ENCODE data around the gene KCNN2.

The KCNN2 gene

DNA sequence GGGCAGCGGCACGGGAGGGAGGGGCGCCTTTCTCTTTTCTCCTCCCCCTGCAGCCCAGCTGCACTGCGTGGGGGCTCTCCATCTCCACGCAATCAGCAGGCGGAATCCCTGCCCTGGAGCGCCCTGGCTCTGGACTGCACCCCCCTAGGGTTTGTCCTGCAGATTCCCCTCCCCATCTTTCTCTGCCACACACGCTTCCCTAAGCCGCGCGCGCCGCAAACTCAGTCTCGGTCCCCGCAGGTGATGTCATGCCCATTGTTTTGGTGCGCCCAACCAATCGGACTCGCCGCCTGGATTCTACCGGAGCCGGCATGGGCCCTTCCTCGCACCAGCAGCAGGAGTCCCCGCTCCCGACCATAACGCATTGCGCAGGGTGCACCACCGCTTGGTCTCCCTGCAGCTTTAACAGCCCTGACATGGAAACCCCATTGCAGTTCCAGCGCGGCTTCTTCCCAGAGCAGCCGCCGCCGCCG lies at the start of gene KCNN2:
KCNN2 (plus strand) TSS at position 347 of the 473 bp plus-strand sequence; CDS start at position 417, 70 bp downstream.
- DNase-seq (ENCODE audit: low read depth in 2 of 2): no peak

DNA sequence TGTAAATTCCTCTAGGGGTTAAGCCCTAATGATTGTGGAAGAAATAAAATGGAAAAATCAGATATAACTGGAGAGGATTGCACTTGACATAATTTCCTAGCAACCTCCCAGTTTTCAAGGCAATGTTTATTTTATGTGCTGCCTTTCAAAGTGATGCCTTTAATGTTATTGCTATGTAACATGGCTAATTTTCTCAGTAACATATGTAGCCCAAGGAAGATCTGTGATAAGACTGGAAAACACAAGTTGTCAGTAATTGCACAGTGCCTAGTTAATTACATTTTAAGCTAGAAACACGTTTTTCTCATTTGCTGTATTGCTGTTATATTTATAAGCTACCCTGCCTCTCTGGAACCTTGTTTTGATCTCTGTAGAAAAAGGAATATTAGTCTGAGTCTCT lies 49.2 kb upstream of the KCNN2 start:
- DNase-seq (ENCODE audit: low read depth in 2 of 2): no peak

DNA sequence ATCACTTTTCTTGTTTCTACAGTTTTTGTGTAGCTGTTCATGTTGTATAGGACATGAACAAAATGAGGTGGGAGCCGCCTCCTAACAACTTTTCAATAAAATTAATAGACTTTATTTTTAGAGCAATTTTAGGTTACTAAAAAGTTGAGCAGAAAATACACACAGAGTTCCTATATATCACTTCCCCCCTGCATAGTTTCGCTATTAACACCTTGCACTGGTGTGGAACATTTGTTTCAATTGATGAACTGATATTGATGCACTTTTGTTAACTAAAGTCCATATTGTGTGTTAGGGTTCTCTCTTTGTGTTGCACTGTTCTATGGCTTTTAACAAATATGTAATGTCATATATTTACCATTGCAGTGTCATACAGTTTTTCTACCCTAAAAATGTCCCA lies 47.8 kb upstream of the KCNN2 start:
- DNase-seq (ENCODE audit: low read depth in 2 of 2): no peak

DNA sequence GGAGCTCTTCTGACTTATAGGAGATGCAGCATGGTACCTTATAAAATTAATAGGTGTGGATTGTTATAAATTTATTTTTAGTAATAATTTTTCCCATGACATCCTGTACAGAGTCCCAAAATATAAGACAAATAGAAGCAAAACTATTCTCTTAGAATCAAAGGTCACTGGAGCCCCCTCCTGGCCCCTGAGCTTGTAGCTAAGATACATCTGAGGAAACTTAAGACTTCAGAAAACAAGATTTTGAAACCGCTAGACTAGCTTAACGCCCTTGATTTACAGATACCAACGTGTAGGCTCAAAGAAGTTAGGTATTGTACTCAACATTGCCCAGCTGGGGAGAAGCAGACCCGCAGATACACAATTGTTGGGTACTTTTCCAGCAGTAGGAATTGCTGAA lies 45.7 kb upstream of the KCNN2 start:
- DNase-seq (ENCODE audit: low read depth in 2 of 2): no peak

GRCh38 chr5:114317751-114318150 lies 44.1 kb upstream of the KCNN2 start:
- no peak for DNase-seq (ENCODE audit: low read depth in 2 of 2)

DNA sequence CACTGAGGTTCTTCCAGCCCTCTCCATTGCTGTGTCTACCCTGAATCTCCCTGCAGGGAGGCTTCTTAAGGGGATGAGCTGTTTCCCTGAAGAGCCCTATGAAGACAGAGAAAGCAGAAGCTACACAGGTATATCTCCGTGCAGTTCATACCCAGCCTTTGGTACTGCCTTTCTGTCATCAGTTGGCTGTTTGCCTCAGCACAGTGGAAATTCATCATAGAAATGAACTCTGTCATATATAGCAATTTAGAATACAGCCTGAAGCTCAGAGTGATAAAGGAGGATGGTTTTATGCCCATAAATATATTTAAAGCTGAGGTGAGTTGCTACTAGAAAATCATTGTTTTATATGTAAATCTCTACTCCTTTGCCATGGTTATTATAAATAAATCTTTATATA lies 42.6 kb upstream of the KCNN2 start:
- no peak for DNase-seq (ENCODE audit: low read depth in 2 of 2)

DNA sequence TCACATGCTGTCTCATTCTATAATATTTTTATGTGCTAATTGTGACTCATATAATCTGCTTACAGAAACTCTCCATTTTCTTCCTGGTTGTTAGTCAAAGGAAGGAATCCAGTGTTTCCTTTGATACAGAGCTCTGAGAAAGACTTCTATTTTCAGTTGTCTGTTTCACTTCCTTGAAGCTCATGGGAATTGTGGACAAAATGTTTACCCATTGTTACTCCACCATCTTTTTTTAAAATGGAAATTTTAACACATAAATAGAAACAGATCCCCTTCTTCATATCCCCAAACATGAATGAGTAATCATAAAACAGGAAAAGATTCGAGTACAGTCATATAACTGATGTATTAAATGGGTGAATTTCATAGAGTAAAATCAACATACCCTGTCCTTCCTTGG lies 42.0 kb upstream of the KCNN2 start:
- DNase-seq (ENCODE audit: low read depth in 2 of 2): no peak

DNA sequence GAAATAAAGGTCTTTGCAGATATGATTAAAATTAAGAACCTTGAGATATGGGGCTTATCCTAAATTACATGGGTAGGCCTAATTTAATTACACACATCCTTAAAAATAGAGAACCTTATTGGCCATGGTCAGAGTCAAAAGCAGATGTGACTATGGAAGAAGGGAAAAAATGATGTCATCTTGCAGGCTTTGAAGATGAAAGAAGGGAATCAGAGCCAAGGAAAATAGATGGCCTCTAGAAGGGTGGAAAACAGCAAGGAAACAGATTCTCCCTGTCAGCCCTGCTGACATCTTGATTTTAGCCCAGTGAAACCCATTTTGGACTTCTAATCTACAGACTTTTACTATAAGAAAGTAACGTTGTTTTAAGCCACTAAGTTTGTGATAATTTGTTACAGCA lies 37.6 kb upstream of the KCNN2 start:
- DNase-seq (ENCODE audit: low read depth in 2 of 2): no peak

DNA sequence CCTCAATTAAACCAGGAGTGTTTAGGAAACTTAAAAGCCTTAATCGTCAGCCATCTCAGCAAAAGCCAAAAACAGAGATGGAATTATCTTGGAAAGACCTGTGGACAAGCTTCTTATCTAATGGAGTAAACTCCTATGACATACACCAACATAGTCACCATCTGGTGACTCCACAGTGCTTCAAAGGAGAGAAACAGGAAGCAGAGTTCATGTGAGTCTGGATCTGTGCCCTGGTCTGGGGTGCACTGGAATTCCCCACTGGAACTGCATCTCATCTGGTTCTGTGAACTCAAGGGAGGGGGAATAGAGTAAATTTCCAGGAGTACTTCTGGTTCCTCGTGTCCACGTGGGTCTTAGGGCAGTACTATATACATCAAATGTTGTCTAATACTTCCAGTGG lies 36.3 kb upstream of the KCNN2 start:
- DNase-seq (ENCODE audit: low read depth in 2 of 2): no peak

- DNase-seq (ENCODE audit: low read depth in 2 of 2): no peak
Measured at GRCh38 chr5:114327474-114327873, 34.4 kb upstream of the KCNN2 start.

DNA sequence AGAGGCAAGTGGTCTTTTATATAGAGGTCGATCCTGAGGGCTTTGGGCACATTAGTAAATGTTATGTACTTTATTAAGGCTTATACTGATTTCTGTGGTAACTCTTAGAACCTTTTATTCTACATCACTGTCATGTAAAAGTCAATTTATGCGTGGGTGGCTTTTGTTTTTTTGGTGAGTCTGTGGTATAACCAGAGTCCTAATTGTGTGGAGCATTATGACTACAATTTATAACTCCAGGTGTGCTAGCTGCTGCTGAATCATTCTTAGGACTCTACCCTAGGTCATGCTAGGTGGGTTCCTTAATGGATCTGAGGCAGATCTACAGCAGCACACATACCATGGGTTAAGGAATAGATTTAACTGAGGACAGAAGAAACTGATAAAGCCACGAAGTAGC lies 33.9 kb upstream of the KCNN2 start:
- no peak for DNase-seq (ENCODE audit: low read depth in 2 of 2)

DNA sequence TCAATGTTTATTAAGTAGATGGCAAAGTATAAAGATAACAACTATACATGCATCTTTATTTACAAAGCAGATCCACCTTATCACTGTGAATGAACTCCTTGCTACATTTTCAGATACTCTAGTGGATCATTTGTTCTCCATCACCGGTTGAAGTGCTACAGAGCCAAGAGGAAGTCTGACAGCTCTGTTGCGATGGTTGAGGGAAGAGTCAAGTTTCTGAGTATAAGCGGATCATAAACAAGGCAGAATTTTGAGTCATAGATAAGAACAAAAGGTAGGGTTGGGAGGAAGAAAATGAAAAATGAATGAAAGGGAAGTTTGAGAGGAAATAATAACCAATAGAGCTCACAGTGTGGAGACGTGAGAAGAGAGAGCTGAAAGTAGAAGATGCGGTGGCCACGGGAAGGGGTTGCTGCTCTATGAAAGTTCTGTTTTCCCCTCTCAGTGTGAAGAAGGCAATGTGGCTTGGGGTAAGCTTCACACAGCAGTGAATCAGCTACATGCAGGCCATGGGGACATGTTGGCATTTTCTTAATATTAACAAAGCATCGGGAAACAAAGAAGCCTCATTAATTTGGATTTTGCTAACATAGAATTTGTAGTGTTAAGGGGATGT lies 30.8 kb upstream of the KCNN2 start:
- no peak for DNase-seq (ENCODE audit: low read depth in 2 of 2)

- DNase-seq (ENCODE audit: low read depth in 2 of 2): no peak
Measured at GRCh38 chr5:114332493-114332892, 29.4 kb upstream of the KCNN2 start.

DNA sequence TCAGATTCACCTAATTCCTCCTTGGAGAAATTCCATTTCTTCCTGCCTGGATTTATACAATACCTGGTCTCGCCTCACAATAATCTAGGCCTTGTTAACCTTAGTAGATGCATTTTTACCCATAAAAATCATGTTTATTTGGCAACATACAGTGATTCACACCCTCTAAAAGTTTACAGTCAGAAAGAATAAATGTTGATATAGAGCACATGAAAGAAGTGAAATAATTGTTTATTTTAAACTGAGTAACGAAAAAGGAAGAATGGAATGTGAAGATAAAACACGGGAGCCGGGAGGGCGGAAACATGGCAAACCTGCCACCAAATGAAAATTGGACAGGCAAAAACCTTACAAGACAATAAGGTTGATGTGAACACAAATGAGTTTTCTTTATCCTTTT lies 28.9 kb upstream of the KCNN2 start:
- DNase-seq (ENCODE audit: low read depth in 2 of 2): no peak

GRCh38 chr5:114335391-114335790 lies 26.5 kb upstream of the KCNN2 start:
- DNase-seq (ENCODE audit: low read depth in 2 of 2): no peak

GRCh38 chr5:114339108-114339507 lies 22.8 kb upstream of the KCNN2 start:
- DNase-seq (ENCODE audit: low read depth in 2 of 2): no peak

GRCh38 chr5:114346181-114346580 lies 15.7 kb upstream of the KCNN2 start:
- no peak for DNase-seq (ENCODE audit: low read depth in 2 of 2)

DNA sequence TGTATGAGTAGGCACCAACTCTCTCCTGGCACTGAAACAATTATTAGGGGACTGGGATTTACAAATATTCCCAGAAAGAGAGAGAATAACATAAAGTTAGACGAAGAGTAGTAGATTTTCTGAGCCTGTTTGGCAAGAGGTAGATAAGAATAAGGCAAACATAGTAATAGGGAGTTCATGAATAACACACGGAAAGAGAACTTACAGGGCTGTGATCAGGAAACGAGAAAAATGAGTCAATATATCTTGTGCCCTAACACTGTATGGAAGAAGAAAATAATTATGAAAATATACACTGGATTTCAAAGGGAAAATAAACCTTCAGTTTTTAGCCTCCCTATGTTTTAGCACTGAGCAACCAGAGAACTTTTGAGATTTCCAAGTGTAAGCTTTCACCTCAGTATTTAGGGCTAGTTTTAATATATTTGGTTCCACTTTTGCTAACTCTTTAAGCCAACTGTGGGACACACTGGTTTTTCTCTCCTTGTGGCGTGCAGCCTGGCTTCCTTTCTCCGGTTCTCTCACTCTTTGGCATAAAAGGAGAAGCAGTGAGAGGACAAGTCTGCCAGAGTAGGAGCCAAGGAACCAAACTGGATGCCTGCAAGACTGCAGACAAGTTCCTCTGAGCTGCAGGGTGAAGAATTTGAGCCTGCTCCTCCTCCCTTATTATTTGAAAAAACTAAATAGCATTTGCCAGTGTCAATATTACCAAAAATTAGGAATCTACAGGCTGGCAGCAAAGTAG lies 6.6 kb upstream of the KCNN2 start:
- DNase-seq (ENCODE audit: low read depth in 2 of 2): no peak

GRCh38 chr5:114358329-114358728 lies 3.5 kb upstream of the KCNN2 start:
- no peak for DNase-seq (ENCODE audit: low read depth in 2 of 2)

DNA sequence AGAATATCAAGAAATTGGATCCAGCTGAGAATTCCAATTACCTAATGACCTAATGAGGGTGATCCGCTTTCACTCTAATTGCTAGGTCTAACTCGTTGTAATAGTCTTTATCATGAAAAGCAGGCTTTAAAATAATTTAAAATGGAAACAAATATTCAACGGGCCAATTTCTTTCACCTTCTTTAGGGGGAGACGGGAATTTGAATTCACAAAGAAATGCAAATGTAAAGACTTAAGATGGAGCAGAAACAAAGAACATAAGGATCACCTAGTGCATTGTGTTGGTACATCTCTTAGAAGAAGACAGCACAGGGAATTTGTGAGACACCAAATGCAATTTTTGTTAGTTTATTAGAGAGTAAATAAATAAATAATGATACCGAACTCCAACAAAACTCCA lies 1.5 kb upstream of the KCNN2 start:
- DNase-seq (ENCODE audit: low read depth in 2 of 2): no peak

DNA sequence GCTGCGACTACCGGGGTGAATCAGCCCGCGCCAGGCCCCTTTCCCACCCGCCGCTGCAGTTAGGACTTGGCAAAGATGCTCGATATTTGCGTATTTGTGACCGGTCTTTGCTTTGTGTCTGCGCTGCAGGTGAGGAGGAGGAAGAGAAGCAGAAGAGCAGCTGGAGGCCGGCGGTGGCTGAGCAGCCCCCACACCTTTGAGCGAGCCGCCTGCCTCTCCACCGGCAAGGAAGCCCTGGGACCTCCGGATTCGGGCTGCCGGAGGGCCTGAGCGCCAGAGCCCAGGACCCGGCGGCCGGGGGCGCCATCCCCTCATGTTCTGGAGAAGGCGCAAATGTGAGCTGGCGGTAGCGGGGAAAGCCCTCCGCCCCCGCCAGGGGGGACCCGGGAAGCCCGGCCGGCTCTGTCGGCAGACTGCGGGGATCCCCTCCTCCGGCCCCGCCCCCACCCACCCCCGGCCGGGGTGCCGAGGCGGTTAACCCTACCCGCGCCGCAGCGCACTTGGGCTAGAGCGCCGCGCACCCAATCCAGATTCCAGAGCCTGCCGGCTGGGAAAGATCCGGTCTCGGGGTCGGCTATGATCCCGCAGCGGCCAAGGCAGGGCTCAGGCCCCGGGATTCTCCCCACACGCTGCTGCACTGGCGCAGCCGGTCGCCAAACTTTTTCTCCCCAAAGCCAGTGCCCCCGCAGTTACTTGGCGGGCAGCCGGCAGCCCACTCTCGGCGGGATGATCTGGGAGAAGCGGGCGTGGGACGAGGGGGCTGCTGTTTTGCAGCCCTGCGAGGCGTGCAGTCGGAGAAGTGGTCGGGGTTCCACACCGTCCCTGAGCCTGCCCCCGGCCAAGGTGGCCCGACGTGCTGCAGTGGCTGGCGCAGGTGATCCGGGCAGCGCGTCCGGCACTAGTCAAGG lies 800 bp upstream of the KCNN2 start:
- no peak for DNase-seq (ENCODE audit: low read depth in 2 of 2)

- no peak for DNase-seq (ENCODE audit: low read depth in 2 of 2)
Measured at GRCh38 chr5:114362197-114362976, 517 bp downstream of the KCNN2 start.

Measured in stimulated activated CD4-positive, alpha-beta T cell treated with anti-CD3 and anti-CD28 coated beads, Interleukin-4, amount 100 ng/mL, for 48 hours (primary cell).